Caki2 (cell line): ENCODE data around the gene PTPN5. TPM values are rescaled to one million over a fixed set of nuclear protein-coding genes. Genes with fewer than 3 reads are reported as not detected.

Experiments used
- DNase-seq: peaks from one replicate; pipeline ENCODE4 v3.0.0-alpha.2; 2015; ENCODE audit warnings: low read depth
- in situ Hi-C: cut with HindIII; loops from 2 replicates; pipeline ENCODE4 v1.10.0; 2016; ENCODE audit warnings: low sequenced_read_pairs, low pct_unique_long_range_greater_than_20kb, mixed read lengths
- total RNA-seq: library from RNA; depleted of rRNA; stranded (reverse); fragments of >200 nt; shearing (Covaris generic); gene quantifications from 2 replicates; pipeline ENCODE4 v1.2.3, GENCODE V29; 2014; ENCODE audit warnings: low replicate concordance

The PTPN5 gene
- total RNA-seq, 1 experiment from 2014 or later: 0.10 TPM

- in situ Hi-C loops: no loop called here
- DNase-seq: no peak
Observed at GRCh38 chr11:18722293-18722637, 69.3 kb downstream of the PTPN5 start.

DNA sequence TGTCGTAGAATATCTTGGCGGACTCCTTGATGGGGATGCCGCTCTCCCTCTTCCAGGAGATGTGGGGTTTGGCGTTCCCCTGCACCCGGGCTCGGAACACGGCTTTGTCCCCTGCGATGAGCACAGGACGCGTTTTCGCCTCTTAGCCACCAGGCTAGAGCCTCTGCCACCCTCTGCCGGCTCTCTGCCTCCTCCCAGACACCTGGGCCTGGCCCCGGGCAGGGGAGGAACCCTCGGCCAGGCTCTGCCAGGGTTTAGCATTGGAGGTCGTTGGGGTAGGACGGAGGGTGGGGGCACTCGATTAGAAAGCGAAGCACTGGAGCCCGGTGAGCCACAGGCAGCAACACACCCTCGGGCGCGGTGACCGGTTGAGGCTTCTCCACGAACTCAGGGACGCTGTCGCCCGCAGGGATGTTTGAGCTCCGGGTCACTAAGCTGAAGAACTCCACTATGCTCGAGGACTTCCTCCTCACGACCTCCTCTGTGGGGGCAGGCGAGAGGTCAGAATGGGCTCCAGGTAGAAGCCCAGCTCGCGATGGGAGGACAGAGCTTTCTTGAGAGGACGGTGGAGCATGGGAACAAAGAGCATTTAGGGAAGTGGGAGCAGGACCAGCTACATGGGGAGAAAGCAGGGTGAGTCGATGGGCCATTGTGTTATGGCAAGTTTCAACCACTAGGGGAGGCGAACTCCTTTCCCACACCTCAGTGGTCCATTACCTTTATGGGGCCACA lies 69.9 kb downstream of the PTPN5 start:
- in situ Hi-C loops: no loop called here
- DNase-seq: peak; percentile 46

DNA sequence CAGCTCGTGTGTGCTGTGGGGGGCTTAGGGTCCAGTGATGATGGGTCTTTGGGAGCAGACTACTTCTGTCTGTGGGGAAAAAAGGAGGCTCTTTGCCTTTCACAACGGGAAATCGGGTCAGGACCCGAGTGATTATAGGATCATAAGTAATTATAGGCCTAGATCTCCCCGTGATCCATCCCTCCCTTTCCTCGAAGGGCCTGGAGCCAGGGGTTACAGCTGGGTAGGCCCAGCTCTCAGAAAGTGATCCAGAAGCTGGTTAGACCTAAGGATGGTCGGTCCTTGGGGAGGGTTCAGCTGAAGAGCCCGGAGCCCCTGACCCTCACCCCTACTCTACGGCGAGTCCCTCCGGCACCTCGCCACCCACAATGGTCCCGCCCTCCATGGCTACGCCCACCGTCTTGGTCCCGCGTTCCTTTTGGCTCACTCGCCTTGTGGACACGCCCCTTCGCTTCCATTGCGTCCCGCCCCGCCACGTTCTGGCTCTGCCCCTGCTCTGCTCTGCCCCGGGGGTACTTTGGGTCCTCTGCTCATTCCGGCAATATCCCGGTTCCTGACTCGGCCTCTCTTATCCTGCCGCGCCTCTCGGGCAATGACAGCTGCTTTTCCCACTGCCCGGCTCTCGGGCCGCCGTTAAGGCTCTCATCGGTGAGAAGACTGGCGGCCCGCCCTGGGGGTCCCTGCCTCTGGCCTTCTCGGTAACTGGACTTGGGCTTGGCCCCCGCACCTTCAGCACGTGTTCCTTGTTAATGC lies 70.6 kb downstream of the PTPN5 start:
- DNase-seq: peak; percentile 55
- in situ Hi-C loops: no loop called here

- DNase-seq: no peak
- in situ Hi-C loops: no loop called here
Observed at GRCh38 chr11:18720091-18720807, 71.3 kb downstream of the PTPN5 start.

DNA sequence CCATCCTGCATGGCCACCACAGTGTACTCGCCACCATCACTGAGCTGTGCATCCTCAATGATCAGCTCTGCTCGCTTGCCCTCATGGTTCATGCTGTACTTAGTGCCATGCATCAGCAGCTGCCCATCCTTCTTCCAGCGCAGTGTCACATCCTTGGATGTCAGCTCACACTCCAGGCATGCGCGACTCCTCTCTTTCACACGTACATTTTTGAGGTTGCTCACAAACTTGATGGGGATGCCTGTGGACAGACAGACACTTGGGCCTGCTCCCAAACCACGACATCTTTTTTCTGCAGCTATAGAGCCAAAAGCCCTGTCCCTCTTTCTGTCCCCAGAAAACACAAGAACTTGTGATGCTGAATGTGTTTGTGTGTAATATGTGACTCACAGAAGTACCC lies 76.1 kb downstream of the PTPN5 start:
- DNase-seq: no peak
- in situ Hi-C loops: no loop called here

- in situ Hi-C loops: no loop called here
- DNase-seq: no peak
Observed at GRCh38 chr11:18714443-18714780, 77.2 kb downstream of the PTPN5 start.

GRCh38 chr11:18713646-18714442 lies 77.8 kb downstream of the PTPN5 start:
- no peak for DNase-seq
- in situ Hi-C loops: no loop called here

GRCh38 chr11:18710545-18710944 lies 81.1 kb downstream of the PTPN5 start:
- DNase-seq: no peak

DNA sequence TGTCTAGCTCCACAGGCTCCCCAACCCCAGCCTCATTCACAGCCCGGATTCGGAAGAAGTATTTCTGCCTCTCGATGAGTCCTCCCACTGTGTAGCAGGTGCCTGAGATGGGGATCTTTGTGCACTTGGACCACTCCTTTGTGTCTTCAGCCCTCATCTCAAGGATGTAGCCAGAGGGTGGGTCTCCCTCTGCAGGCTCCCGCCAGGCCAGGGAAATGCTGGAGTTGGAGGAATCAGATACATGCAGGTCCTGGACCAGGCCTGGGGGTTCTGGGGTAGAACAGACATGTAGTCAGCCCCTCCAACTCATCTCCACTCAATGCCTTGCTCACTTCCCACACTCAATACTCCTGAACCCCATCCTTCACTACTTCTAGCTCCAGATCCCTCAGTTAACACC lies 82.2 kb downstream of the PTPN5 start:
- in situ Hi-C loops: no loop called here
- no peak for DNase-seq

More at GRCh38 chr11:18710545-18710944, 81.1 kb downstream of the PTPN5 start:
- in situ Hi-C loops: no loop called here

DNA sequence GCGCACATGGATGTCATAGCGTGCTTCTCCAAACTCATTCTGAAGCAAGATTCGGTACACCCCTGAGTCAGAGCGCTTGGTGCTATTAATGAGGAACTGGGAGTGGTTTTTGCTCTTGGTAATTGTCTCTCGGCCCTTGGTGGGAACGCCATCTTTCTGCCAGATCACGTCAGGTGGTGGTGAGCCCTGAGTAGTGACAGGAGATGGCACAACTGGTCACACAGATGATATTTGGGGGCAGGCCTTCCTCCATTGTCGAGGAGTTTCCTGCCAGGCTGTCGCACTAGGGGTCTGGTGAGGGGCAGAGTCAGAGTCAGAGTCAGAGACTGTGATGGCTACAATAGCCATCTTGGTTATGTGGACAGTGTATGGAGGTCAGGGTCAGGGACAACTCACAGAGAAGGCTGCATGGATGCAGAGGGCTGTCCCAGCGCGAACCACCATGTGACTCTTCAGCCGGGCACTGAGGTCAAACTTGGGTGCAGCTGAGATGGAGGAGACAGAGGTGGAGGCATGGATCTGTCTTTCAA lies 83.7 kb downstream of the PTPN5 start:
- no peak for DNase-seq
- in situ Hi-C loops: no loop called here

- DNase-seq: no peak
- in situ Hi-C loops: no loop called here
Observed at GRCh38 chr11:18706330-18707243, 85.0 kb downstream of the PTPN5 start.

GRCh38 chr11:18705651-18706281 lies 85.8 kb downstream of the PTPN5 start:
- in situ Hi-C loops: no loop called here
- no peak for DNase-seq

- in situ Hi-C loops: no loop called here
- DNase-seq: no peak
Observed at GRCh38 chr11:18704698-18705097, 86.9 kb downstream of the PTPN5 start.

GRCh38 chr11:18704045-18704645 lies 87.5 kb downstream of the PTPN5 start:
- in situ Hi-C loops: no loop called here
- no peak for DNase-seq

GRCh38 chr11:18703001-18703763 lies 88.4 kb downstream of the PTPN5 start:
- DNase-seq: no peak

GRCh38 chr11:18701614-18702216 lies 89.9 kb downstream of the PTPN5 start:
- no peak for DNase-seq
- in situ Hi-C loops: no loop called here

More at GRCh38 chr11:18703001-18703763, 88.4 kb downstream of the PTPN5 start:
- in situ Hi-C loops: no loop called here
